A549 (cell line): ENCODE results near the gene PLCB3.

Experiments used
- BHLHE40 ChIP-seq: IDR thresholded peaks from 2 replicates; pipeline ENCODE4 v1.6.1; 2012; ENCODE audit warnings: low read depth, low read length, inconsistent platforms
- HOXB5 ChIP-seq: fragments of 250-450 bp; sonication (Bioruptor Pico); IDR thresholded peaks from 2 replicates; pipeline ENCODE4 v1.5.0; 2020; ENCODE audit warnings: mild to moderate bottlenecking, moderate library complexity
- KDM1A ChIP-seq: fragments of 200-600 bp; sonication (generic); IDR thresholded peaks from 2 replicates; pipeline ENCODE4 v1.6.1; 2016; ENCODE audit warnings: low read depth, mild to moderate bottlenecking
- MAZ ChIP-seq: fragments of 150-350 bp; IDR thresholded peaks from 2 replicates; pipeline ENCODE4 v1.6.1; 2014; ENCODE audit warnings: antibody characterized with exemption, low read depth, low read length, borderline replicate concordance
- PHF8 ChIP-seq: fragments of 200-600 bp; sonication (generic); IDR thresholded peaks from 2 replicates; pipeline ENCODE4 v1.6.1; 2016; ENCODE audit warnings: low read depth, mild to moderate bottlenecking, antibody characterized with exemption, moderate library complexity, borderline replicate concordance
- POLR2A ChIP-seq: IDR thresholded peaks from 2 replicates; pipeline ENCODE4 v1.6.1; 2012; ENCODE audit warnings: mild to moderate bottlenecking, low read length
- SMC3 ChIP-seq: fragments of >200 bp; sonication (Bioruptor Twin); formaldehyde crosslinking; IDR thresholded peaks from 3 replicates; pipeline ENCODE4 v1.6.1; 2018; ENCODE audit warnings: inconsistent platforms
- TF ChIP-seq, protein P1 (sequence below): fragments of >200 bp; sonication (Bioruptor Twin); formaldehyde crosslinking; IDR thresholded peaks from 3 replicates; pipeline ENCODE4 v1.5.1; 2016
- TF ChIP-seq, protein P2 (sequence below): IDR thresholded peaks from 2 replicates; pipeline ENCODE4 v1.6.1; 2012
- TF ChIP-seq, protein P3 (sequence below): IDR thresholded peaks from 2 replicates; pipeline ENCODE4 v1.6.1; 2012

DNA sequence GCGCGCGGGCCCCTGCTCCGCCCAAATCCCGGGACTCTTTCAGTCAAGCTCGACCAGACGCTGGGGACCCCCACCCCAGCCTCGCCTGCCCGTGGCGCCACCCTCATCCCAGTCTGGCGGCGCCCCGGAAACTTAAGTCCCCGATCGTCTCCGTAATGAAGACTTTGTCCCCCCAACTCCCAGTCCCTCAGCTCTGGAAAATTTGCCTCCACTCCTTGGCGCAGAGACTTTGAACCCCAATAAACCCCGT is 348 bp downstream of the PLCB3 start:
- TF ChIP-seq BHLHE40 (no peak), POLR2A (no peak), SMC3 (no peak), KDM1A (no peak), MAZ (no peak), PHF8 (no peak; the same call in 1 of the 2 replicates), HOXB5 (CRISPR knock-in tag) (no peak)
- TF ChIP-seq, protein P1, sequence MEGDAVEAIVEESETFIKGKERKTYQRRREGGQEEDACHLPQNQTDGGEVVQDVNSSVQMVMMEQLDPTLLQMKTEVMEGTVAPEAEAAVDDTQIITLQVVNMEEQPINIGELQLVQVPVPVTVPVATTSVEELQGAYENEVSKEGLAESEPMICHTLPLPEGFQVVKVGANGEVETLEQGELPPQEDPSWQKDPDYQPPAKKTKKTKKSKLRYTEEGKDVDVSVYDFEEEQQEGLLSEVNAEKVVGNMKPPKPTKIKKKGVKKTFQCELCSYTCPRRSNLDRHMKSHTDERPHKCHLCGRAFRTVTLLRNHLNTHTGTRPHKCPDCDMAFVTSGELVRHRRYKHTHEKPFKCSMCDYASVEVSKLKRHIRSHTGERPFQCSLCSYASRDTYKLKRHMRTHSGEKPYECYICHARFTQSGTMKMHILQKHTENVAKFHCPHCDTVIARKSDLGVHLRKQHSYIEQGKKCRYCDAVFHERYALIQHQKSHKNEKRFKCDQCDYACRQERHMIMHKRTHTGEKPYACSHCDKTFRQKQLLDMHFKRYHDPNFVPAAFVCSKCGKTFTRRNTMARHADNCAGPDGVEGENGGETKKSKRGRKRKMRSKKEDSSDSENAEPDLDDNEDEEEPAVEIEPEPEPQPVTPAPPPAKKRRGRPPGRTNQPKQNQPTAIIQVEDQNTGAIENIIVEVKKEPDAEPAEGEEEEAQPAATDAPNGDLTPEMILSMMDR = no peak
- TF ChIP-seq, protein P2, sequence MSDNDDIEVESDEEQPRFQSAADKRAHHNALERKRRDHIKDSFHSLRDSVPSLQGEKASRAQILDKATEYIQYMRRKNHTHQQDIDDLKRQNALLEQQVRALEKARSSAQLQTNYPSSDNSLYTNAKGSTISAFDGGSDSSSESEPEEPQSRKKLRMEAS = no peak
- TF ChIP-seq, protein P3, sequence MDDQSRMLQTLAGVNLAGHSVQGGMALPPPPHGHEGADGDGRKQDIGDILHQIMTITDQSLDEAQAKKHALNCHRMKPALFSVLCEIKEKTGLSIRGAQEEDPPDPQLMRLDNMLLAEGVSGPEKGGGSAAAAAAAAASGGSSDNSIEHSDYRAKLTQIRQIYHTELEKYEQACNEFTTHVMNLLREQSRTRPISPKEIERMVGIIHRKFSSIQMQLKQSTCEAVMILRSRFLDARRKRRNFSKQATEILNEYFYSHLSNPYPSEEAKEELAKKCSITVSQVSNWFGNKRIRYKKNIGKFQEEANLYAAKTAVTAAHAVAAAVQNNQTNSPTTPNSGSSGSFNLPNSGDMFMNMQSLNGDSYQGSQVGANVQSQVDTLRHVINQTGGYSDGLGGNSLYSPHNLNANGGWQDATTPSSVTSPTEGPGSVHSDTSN = no peak
